HEK293 (cell line): ENCODE data around the gene HHIPL1.

Experiments used
- CTCF ChIA-PET: fragments of 350-600 bp; formaldehyde crosslinking; extraction: SDS; loops from one replicate; lab custom pipeline; 2021; ENCODE audit warnings: antibody characterized with exemption; lab: Yijun Ruan, JAX
- POLR2A ChIA-PET: fragments of 300-600 bp; formaldehyde crosslinking; extraction: SDS; loops from one replicate; lab custom pipeline; 2020; ENCODE audit warnings: antibody characterized with exemption, inconsistent platforms; lab: Yijun Ruan, JAX
- H3K27ac ChIP-seq: fragments of 200-500 bp; sonication (Bioruptor generic); 2 replicates; pipeline ENCODE4 v1.5.1; 2014; ENCODE audit warnings: low read depth, low read length, control low read depth, inconsistent platforms; ENCODE audit errors: extremely low read depth
- H3K36me3 ChIP-seq, 2 experiments: fragments of 200-500 bp in 1 of 2; sonication (Bioruptor generic) in 1 of 2; 1 replicate in 1 of 2; 2 replicates in 1 of 2; pipeline ENCODE4 v1.5.1; 2014 to 2017; ENCODE audit warnings: inconsistent platforms in 2 of 2, low read length in 2 of 2; ENCODE audit not compliant: control insufficient read depth in 2 of 2, insufficient read depth in 1 of 2
- H3K4me1 ChIP-seq: fragments of 200-500 bp; sonication (Bioruptor generic); 2 replicates; pipeline ENCODE4 v1.5.1; 2014; ENCODE audit warnings: mild to moderate bottlenecking, low read length, inconsistent platforms; ENCODE audit not compliant: control insufficient read depth, insufficient read depth
- H3K4me3 ChIP-seq: 2 replicates; pipeline ENCODE4 v1.5.1; 2011; ENCODE audit warnings: low read depth, mild to moderate bottlenecking, control low read depth, low read length, moderate library complexity
- H3K9me3 ChIP-seq: fragments of 200-500 bp; sonication (Bioruptor generic); 2 replicates; pipeline ENCODE4 v1.5.1; 2014; ENCODE audit warnings: low read depth, low read length, inconsistent platforms; ENCODE audit not compliant: control insufficient read depth, insufficient read depth
- ATF2 ChIP-seq: fragments of 450-650 bp; formaldehyde crosslinking; IDR thresholded peaks from 2 replicates; pipeline ENCODE4 v1.5.1; 2016; ENCODE audit warnings: missing biosample characterization, missing genetic modification characterization, low read depth
- CTCF ChIP-seq: fragments of 450-650 bp; formaldehyde crosslinking; IDR thresholded peaks from 2 replicates; pipeline ENCODE4 v1.5.1; 2016; ENCODE audit warnings: missing biosample characterization, missing genetic modification characterization
- KLF9 ChIP-seq: fragments of 450-650 bp; formaldehyde crosslinking; IDR thresholded peaks from 2 replicates; pipeline ENCODE4 v1.5.1; 2016; ENCODE audit warnings: missing biosample characterization, missing genetic modification characterization, low read depth
- OVOL3 ChIP-seq: fragments of 450-650 bp; formaldehyde crosslinking; IDR thresholded peaks from 2 replicates; pipeline ENCODE4 v1.5.1; 2016; ENCODE audit warnings: missing biosample characterization, missing genetic modification characterization
- PATZ1 ChIP-seq: fragments of 450-650 bp; formaldehyde crosslinking; IDR thresholded peaks from 2 replicates; pipeline ENCODE4 v1.5.1; 2016; ENCODE audit warnings: missing biosample characterization, missing genetic modification characterization
- PRDM1 ChIP-seq: fragments of 450-650 bp; formaldehyde crosslinking; IDR thresholded peaks from 2 replicates; pipeline ENCODE4; 2016; ENCODE audit warnings: missing biosample characterization, missing genetic modification characterization
- WT1 ChIP-seq: fragments of 450-650 bp; formaldehyde crosslinking; IDR thresholded peaks from 2 replicates; pipeline ENCODE4 v1.5.1; 2016; ENCODE audit warnings: missing biosample characterization, missing genetic modification characterization
- YY1 ChIP-seq: fragments of 450-650 bp; formaldehyde crosslinking; IDR thresholded peaks from 2 replicates; pipeline ENCODE4 v1.5.1; 2018; ENCODE audit warnings: missing biosample characterization, missing genetic modification characterization
- ZBTB10 ChIP-seq: fragments of 450-650 bp; formaldehyde crosslinking; IDR thresholded peaks from 2 replicates; pipeline ENCODE4 v1.5.1; 2016; ENCODE audit warnings: missing biosample characterization, missing genetic modification characterization
- ZBTB20 ChIP-seq: fragments of 450-650 bp; formaldehyde crosslinking; IDR thresholded peaks from 2 replicates; pipeline ENCODE4 v1.5.1; 2016; ENCODE audit warnings: missing biosample characterization, missing genetic modification characterization
- ZBTB21 ChIP-seq: fragments of 450-650 bp; formaldehyde crosslinking; IDR thresholded peaks from 2 replicates; pipeline ENCODE4 v1.5.1; 2017; ENCODE audit warnings: missing biosample characterization, missing genetic modification characterization
- ZBTB49 ChIP-seq: fragments of 450-650 bp; formaldehyde crosslinking; IDR thresholded peaks from 2 replicates; pipeline ENCODE4 v1.5.1; 2016; ENCODE audit warnings: missing biosample characterization, missing genetic modification characterization, low read depth
- ZBTB7A ChIP-seq: fragments of 450-650 bp; formaldehyde crosslinking; IDR thresholded peaks from 2 replicates; pipeline ENCODE4 v1.5.1; 2016; ENCODE audit warnings: low read depth, missing biosample characterization, missing genetic modification characterization
- ZBTB8A ChIP-seq: fragments of 450-650 bp; formaldehyde crosslinking; IDR thresholded peaks from 2 replicates; pipeline ENCODE4 v1.5.1; 2016; ENCODE audit warnings: missing biosample characterization, missing genetic modification characterization
- ZEB2 ChIP-seq: fragments of 450-650 bp; formaldehyde crosslinking; IDR thresholded peaks from 2 replicates; pipeline ENCODE4 v1.5.1; 2016; ENCODE audit warnings: missing biosample characterization, missing genetic modification characterization
- ZFHX2 ChIP-seq: fragments of 450-650 bp; formaldehyde crosslinking; conservative IDR thresholded peaks from 2 replicates; pipeline ENCODE4 v1.5.1; 2016; ENCODE audit warnings: missing biosample characterization, missing genetic modification characterization
- ZNF133 ChIP-seq: fragments of 450-650 bp; formaldehyde crosslinking; IDR thresholded peaks from 2 replicates; pipeline ENCODE4 v1.5.1; 2016; ENCODE audit warnings: missing biosample characterization, missing genetic modification characterization
- ZNF2 ChIP-seq: fragments of 450-650 bp; formaldehyde crosslinking; IDR thresholded peaks from 2 replicates; pipeline ENCODE4 v1.5.1; 2016; ENCODE audit warnings: missing biosample characterization, missing genetic modification characterization
- ZNF311 ChIP-seq: fragments of 450-650 bp; formaldehyde crosslinking; IDR thresholded peaks from 2 replicates; pipeline ENCODE4 v1.5.1; 2017; ENCODE audit warnings: missing biosample characterization, missing genetic modification characterization, borderline replicate concordance
- ZNF341 ChIP-seq: fragments of 450-650 bp; formaldehyde crosslinking; IDR thresholded peaks from 2 replicates; pipeline ENCODE4; 2016; ENCODE audit warnings: low read depth, missing biosample characterization, missing genetic modification characterization
- ZNF394 ChIP-seq: fragments of 450-650 bp; formaldehyde crosslinking; IDR thresholded peaks from 2 replicates; pipeline ENCODE4 v1.5.1; 2016; ENCODE audit warnings: missing biosample characterization, missing genetic modification characterization, mild to moderate bottlenecking, moderate library complexity, borderline replicate concordance
- ZNF501 ChIP-seq: fragments of 450-650 bp; formaldehyde crosslinking; IDR thresholded peaks from 2 replicates; pipeline ENCODE4 v1.5.1; 2016; ENCODE audit warnings: missing biosample characterization, missing genetic modification characterization
- ZNF600 ChIP-seq: fragments of 450-650 bp; formaldehyde crosslinking; IDR thresholded peaks from 2 replicates; pipeline ENCODE4 v1.5.1; 2016; ENCODE audit warnings: missing biosample characterization, missing genetic modification characterization
- ZNF610 ChIP-seq: fragments of 450-650 bp; formaldehyde crosslinking; IDR thresholded peaks from 2 replicates; pipeline ENCODE4 v1.5.1; 2016; ENCODE audit warnings: missing biosample characterization, missing genetic modification characterization, borderline replicate concordance
- ZNF629 ChIP-seq: fragments of 450-650 bp; formaldehyde crosslinking; IDR thresholded peaks from 2 replicates; pipeline ENCODE4 v1.5.1; 2017; ENCODE audit warnings: missing biosample characterization, missing genetic modification characterization
- ZNF660 ChIP-seq: fragments of 450-650 bp; IDR thresholded peaks from 2 replicates; pipeline ENCODE4 v1.5.1; 2018; ENCODE audit warnings: missing biosample characterization, mild to moderate bottlenecking, missing genetic modification characterization
- ZNF701 ChIP-seq: fragments of 450-650 bp; formaldehyde crosslinking; IDR thresholded peaks from 2 replicates; pipeline ENCODE4 v1.5.1; 2016; ENCODE audit warnings: missing biosample characterization, missing genetic modification characterization
- ZNF777 ChIP-seq: fragments of 450-650 bp; formaldehyde crosslinking; IDR thresholded peaks from 2 replicates; pipeline ENCODE4 v1.5.1; 2017; ENCODE audit warnings: missing biosample characterization, missing genetic modification characterization, borderline replicate concordance
- ZSCAN16 ChIP-seq: fragments of 450-650 bp; formaldehyde crosslinking; IDR thresholded peaks from 2 replicates; pipeline ENCODE4 v1.5.1; 2016; ENCODE audit warnings: missing biosample characterization, missing genetic modification characterization

Gene HHIPL1

GRCh38 chr14:99601361-99601831 lies 43.5 kb upstream of the HHIPL1 start:
- peaks cover 0 to 4% of the 10 kb centered on the region in 2 experiments; a peak in 1 of 3 replicates for H3K36me3 ChIP-seq
- POLR2A ChIA-PET, result no interaction called here
- peaks cover 15% of the 10 kb centered on the region for H3K4me1 ChIP-seq
- no peak overlapping the region for H3K4me3 ChIP-seq
- H3K9me3 ChIP-seq, result no peaks in the 10 kb centered on the region
- H3K27ac ChIP-seq, result peak overlapping the region; percentile 22; the same call in 1 of the 2 replicates
- CTCF ChIA-PET, result interaction anchor here (0.7 to 2.0 kb wide), 6 partner anchors 10 to 77 kb away, joined by 3 to 6 read pairs (median 4); no protein-coding TSS in a partner anchor
- no peak for TF ChIP-seq ZBTB10 (tag by site-specific recombination)
- no peak for TF ChIP-seq OVOL3 (tag by site-specific recombination)
- TF ChIP-seq ZNF777 (tag by site-specific recombination), result no peak
- TF ChIP-seq PRDM1 (tag by site-specific recombination), result 0 out of 2 replicates have a peak, but pooled peaks have one; percentile 29
- TF ChIP-seq ZNF501 (tag by site-specific recombination), result no peak
- no peak for TF ChIP-seq ZBTB20 (tag by site-specific recombination)
- TF ChIP-seq ZBTB8A (tag by site-specific recombination), result peak; percentile 85
- 0 out of 2 replicates have a peak, but pooled peaks have one; percentile 7 for TF ChIP-seq CTCF
- TF ChIP-seq ZNF2 (tag by site-specific recombination), result 0 out of 2 replicates have a peak, but pooled peaks have one; percentile 11
- TF ChIP-seq KLF9 (tag by site-specific recombination), result no peak
- peak; percentile 28; the same call in 1 of the 2 replicates for TF ChIP-seq ZNF660 (tag by site-specific recombination)
- TF ChIP-seq ZNF600 (tag by site-specific recombination), result peak; percentile 58; the same call in 1 of the 2 replicates
- TF ChIP-seq ZEB2 (tag by site-specific recombination), result peak; percentile 23; the same call in 1 of the 2 replicates
- peak; percentile 84 for TF ChIP-seq ZNF629 (tag by site-specific recombination)
- no peak for TF ChIP-seq ZBTB7A (tag by site-specific recombination)
- TF ChIP-seq ZNF610 (tag by site-specific recombination), result no peak
- peak; percentile 68 for TF ChIP-seq ZBTB21
- 0 out of 2 replicates have a peak, but pooled peaks have one; percentile 44 for TF ChIP-seq ZSCAN16 (tag by site-specific recombination)
- TF ChIP-seq ZNF341, result peak; percentile 50; the same call in 1 of the 2 replicates
- peak; percentile 92 for TF ChIP-seq ZFHX2 (tag by site-specific recombination)
- no peak for TF ChIP-seq ATF2 (tag by site-specific recombination)
- TF ChIP-seq ZNF133 (tag by site-specific recombination), result no peak
- no peak for TF ChIP-seq YY1 (tag by site-specific recombination)
- no peak for TF ChIP-seq ZNF311 (tag by site-specific recombination)
- 0 out of 2 replicates have a peak, but pooled peaks have one; percentile 18 for TF ChIP-seq PATZ1 (tag by site-specific recombination)
- 0 out of 2 replicates have a peak, but pooled peaks have one; percentile 38 for TF ChIP-seq ZNF394 (tag by site-specific recombination)
- no peak for TF ChIP-seq ZNF701 (tag by site-specific recombination)
- TF ChIP-seq ZBTB49 (tag by site-specific recombination), result no peak
- no peak for TF ChIP-seq WT1 (tag by site-specific recombination)
